ENCODE results near the gene ST8SIA4. TPM values are rescaled to one million over a fixed set of nuclear protein-coding genes. Genes with fewer than 3 reads are reported as not detected.
A peak's percentile ranks its signal among the peaks of the same experiment; 100 is the strongest.

The ST8SIA4 gene
- total and polyA plus RNA-seq, 4 donors, result 10.0 to 22.8 (median 14.8) TPM

DNA sequence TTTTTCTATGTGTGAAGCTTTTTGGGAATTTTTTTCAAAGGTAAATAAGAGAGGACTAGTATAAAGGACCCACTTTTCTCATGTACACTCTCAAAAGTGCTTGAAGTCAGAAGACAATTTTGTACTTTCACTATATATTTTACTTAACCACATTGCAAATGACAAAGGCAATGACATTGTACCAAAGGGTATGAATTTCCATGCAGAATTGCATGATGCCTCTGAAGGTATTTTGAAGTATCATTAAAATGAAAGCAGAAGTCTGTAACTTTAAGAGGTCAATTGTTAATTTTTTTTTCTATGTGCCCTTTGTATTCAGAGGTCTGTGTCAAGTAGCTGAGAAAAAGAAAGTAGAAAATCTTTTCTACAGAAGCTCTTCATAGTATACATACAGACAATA is 84.7 kb downstream of the ST8SIA4 start:
- H3K27ac ChIP-seq (ENCODE audit: low read depth, low read length), result no peak overlapping the region
- H3K36me3 ChIP-seq (ENCODE audit: control insufficient read depth, insufficient read depth, low read length), result no peaks in the 10 kb centered on the region
- no peaks in the 10 kb centered on the region for H3K9me3 ChIP-seq (ENCODE audit: control insufficient read depth, insufficient read depth, low read length)
- DNase-seq (ENCODE audit: low read depth in 4 of 6, low spot score in 6 of 6), result no peak
- H3K27me3 ChIP-seq (ENCODE audit: control insufficient read depth, insufficient read depth, low read length), result no peaks in the 10 kb centered on the region
- H3K4me3 ChIP-seq (ENCODE audit: low read depth, low read length), result no peak overlapping the region
- H3K4me1 ChIP-seq (ENCODE audit: control insufficient read depth, insufficient read depth, low read length), result no peaks in the 10 kb centered on the region

DNA sequence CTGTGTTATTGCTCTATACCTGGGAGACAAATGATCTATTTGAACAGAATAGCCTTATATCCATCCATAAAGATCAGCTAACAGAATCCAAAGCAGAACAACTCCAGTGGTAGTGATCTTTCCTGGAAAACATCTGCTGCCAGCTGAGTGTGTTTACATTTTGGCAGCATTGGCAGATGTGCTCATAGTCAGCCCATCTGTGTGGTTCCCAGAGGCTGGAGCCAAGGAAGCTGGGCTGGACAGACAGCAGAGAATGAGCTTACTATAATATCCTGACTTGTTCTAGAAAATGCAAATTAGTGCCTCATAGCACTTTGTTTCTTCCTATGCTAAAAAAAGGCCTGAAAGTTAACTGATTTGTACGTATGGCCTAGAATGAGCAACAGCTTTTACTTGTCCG is 99.7 kb downstream of the ST8SIA4 start:
- Histone ChIP-seq H3K4me1 (ENCODE audit: control insufficient read depth, insufficient read depth, low read length) (no peaks in the 10 kb centered on the region), H3K27me3 (ENCODE audit: control insufficient read depth, insufficient read depth, low read length) (no peaks in the 10 kb centered on the region), H3K4me3 (ENCODE audit: low read depth, low read length) (no peak overlapping the region), H3K9me3 (ENCODE audit: control insufficient read depth, insufficient read depth, low read length) (no peaks in the 10 kb centered on the region), H3K36me3 (ENCODE audit: control insufficient read depth, insufficient read depth, low read length) (no peaks in the 10 kb centered on the region), H3K27ac (ENCODE audit: low read depth, low read length) (no peak overlapping the region)
- peak in 3 of 6 donors; percentile 29 to 81 (median 52) for DNase-seq (ENCODE audit: low read depth in 4 of 6, low spot score in 6 of 6)
- WGBS (ENCODE audit: insufficient coverage), result no CpG with 5 or more reads among the region's 2 CpGs

DNA sequence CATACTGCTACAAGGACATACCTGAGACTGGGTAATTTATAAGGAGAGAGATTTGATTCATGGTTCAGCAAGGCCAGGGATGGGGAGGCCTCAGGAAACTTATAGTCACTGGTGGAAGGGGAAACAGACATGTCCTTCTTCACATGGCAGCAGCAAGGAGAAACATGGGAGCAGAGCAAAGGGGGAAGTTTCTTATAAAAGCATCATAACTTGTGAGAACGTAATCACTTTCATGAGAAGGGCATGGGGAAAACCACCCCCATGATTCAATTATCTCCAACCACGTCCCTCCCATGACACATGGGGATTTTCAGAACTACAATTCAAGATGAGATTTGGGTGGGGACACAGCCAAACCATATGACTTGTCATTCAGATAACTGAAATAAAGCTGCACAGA is 100.9 kb downstream of the ST8SIA4 start:
- no peaks in the 10 kb centered on the region for H3K4me1 ChIP-seq (ENCODE audit: control insufficient read depth, insufficient read depth, low read length)
- no peak for DNase-seq (ENCODE audit: low read depth in 4 of 6, low spot score in 6 of 6)
- H3K4me3 ChIP-seq (ENCODE audit: low read depth, low read length), result no peak overlapping the region
- no peaks in the 10 kb centered on the region for H3K36me3 ChIP-seq (ENCODE audit: control insufficient read depth, insufficient read depth, low read length)
- no peak overlapping the region for H3K27ac ChIP-seq (ENCODE audit: low read depth, low read length)
- H3K9me3 ChIP-seq (ENCODE audit: control insufficient read depth, insufficient read depth, low read length), result no peaks in the 10 kb centered on the region
- WGBS (ENCODE audit: insufficient coverage), result no CpG with 5 or more reads among the region's 2 CpGs
- no peaks in the 10 kb centered on the region for H3K27me3 ChIP-seq (ENCODE audit: control insufficient read depth, insufficient read depth, low read length)

DNA sequence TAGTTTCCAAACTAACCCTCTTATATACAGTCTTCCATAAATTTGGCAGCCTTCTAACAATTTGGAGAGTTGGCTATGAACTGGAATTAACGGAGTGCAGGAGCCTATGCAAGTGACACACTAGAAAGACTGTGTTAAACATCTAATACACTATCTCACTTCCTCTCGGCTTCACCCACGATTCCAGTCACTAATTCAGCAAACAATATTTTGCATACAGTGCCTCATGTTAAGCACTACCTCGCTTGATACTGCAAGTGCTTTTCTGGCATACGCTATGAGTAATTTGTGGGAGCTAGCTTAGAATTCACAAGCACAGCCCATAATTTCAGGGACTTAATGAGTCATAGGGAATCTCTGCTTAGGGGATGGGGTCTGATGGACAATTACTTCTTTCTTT is 102.5 kb downstream of the ST8SIA4 start:
- DNase-seq (ENCODE audit: low read depth in 4 of 6, low spot score in 6 of 6), result no peak
- no peaks in the 10 kb centered on the region for H3K27me3 ChIP-seq (ENCODE audit: control insufficient read depth, insufficient read depth, low read length)
- no peak overlapping the region for H3K27ac ChIP-seq (ENCODE audit: low read depth, low read length)
- no peak overlapping the region for H3K4me3 ChIP-seq (ENCODE audit: low read depth, low read length)
- H3K4me1 ChIP-seq (ENCODE audit: control insufficient read depth, insufficient read depth, low read length), result no peaks in the 10 kb centered on the region
- H3K36me3 ChIP-seq (ENCODE audit: control insufficient read depth, insufficient read depth, low read length), result no peaks in the 10 kb centered on the region
- H3K9me3 ChIP-seq (ENCODE audit: control insufficient read depth, insufficient read depth, low read length), result no peaks in the 10 kb centered on the region
- WGBS (ENCODE audit: insufficient coverage), result no CpG with 5 or more reads among the region's 5 CpGs

DNA sequence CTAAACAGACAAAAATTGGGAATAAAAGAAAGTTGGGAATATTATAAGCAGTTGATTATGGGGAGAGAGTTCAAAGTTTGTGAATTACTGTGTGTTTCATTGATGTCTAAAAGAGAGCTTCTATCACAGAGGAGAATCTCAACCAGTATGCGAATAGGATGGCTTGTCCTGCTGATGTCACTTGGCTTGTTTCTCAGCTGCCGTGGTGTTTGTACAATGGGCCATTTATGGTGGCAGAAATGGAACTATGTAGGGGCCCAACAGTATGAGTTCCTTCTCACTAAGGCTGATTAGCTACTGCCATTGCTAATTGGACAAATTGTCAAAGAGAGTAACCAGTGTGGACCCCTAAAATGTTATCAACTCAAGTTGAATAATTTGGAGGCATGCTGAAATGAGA is 103.9 kb downstream of the ST8SIA4 start:
- no peak for DNase-seq (ENCODE audit: low read depth in 4 of 6, low spot score in 6 of 6)
- 67% methylated on average over 1 of the region's 2 CpGs for WGBS (ENCODE audit: insufficient coverage)
- Histone ChIP-seq H3K27ac (ENCODE audit: low read depth, low read length) (no peak overlapping the region), H3K9me3 (ENCODE audit: control insufficient read depth, insufficient read depth, low read length) (peaks cover 3% of the 10 kb centered on the region), H3K4me3 (ENCODE audit: low read depth, low read length) (no peak overlapping the region), H3K36me3 (ENCODE audit: control insufficient read depth, insufficient read depth, low read length) (no peaks in the 10 kb centered on the region), H3K27me3 (ENCODE audit: control insufficient read depth, insufficient read depth, low read length) (no peaks in the 10 kb centered on the region), H3K4me1 (ENCODE audit: control insufficient read depth, insufficient read depth, low read length) (no peaks in the 10 kb centered on the region)

DNA sequence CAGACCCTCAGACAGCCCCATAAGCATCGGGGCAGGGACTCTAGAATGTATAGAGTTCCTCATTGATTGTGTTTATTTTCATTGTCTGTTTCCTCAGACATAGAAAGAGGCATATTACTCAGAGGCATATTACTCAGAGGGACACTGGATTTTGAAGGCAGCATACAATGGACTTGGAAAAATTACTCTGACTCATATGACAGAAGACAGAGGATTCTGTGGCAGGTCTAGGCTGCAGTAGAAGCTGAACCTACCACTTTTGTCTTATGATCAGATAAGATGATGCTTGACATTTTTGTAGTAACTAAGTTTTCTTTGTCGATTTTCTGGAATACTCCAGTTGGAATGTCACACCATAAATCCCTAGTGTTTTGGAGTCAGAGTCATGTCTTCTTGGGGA is 105.2 kb downstream of the ST8SIA4 start:
- H3K4me3 ChIP-seq (ENCODE audit: low read depth, low read length), result no peak overlapping the region

DNA sequence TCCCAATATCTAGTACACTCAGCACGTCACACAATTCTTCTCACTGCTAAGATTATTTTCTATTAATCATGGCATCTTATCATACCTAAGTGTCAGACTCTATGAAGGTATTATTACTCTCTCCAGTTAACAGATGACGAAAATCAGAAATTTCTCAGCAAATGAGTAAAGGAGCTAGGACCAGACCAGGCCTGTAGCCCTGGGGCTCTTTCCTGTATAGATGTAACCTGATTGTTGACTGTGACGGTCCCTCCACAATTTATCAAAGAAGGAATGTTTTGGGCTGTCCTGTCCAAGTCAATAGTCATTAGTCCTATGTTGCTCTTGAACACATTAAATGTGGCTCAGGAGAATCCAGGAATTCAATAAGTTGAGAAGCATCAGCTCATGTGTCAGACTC is 106.2 kb downstream of the ST8SIA4 start:
- 50% methylated on average over 1 of the region's 3 CpGs for WGBS (ENCODE audit: insufficient coverage)
- Histone ChIP-seq H3K4me3 (ENCODE audit: low read depth, low read length) (no peak overlapping the region), H3K36me3 (ENCODE audit: control insufficient read depth, insufficient read depth, low read length) (no peaks in the 10 kb centered on the region), H3K27ac (ENCODE audit: low read depth, low read length) (no peak overlapping the region), H3K4me1 (ENCODE audit: control insufficient read depth, insufficient read depth, low read length) (no peaks in the 10 kb centered on the region), H3K9me3 (ENCODE audit: control insufficient read depth, insufficient read depth, low read length) (peaks cover 5% of the 10 kb centered on the region), H3K27me3 (ENCODE audit: control insufficient read depth, insufficient read depth, low read length) (no peaks in the 10 kb centered on the region)
- no peak for DNase-seq (ENCODE audit: low read depth in 4 of 6, low spot score in 6 of 6)

More for the DNA sequence above, 105.2 kb downstream of the ST8SIA4 start:
- H3K27me3 ChIP-seq (ENCODE audit: control insufficient read depth, insufficient read depth, low read length), result no peaks in the 10 kb centered on the region
- H3K9me3 ChIP-seq (ENCODE audit: control insufficient read depth, insufficient read depth, low read length), result peaks cover 5% of the 10 kb centered on the region
- H3K36me3 ChIP-seq (ENCODE audit: control insufficient read depth, insufficient read depth, low read length), result no peaks in the 10 kb centered on the region
- no peak overlapping the region for H3K27ac ChIP-seq (ENCODE audit: low read depth, low read length)
- no CpG with 5 or more reads among the region's 2 CpGs for WGBS (ENCODE audit: insufficient coverage)
- DNase-seq (ENCODE audit: low read depth in 4 of 6, low spot score in 6 of 6), result no peak
- no peaks in the 10 kb centered on the region for H3K4me1 ChIP-seq (ENCODE audit: control insufficient read depth, insufficient read depth, low read length)

DNA sequence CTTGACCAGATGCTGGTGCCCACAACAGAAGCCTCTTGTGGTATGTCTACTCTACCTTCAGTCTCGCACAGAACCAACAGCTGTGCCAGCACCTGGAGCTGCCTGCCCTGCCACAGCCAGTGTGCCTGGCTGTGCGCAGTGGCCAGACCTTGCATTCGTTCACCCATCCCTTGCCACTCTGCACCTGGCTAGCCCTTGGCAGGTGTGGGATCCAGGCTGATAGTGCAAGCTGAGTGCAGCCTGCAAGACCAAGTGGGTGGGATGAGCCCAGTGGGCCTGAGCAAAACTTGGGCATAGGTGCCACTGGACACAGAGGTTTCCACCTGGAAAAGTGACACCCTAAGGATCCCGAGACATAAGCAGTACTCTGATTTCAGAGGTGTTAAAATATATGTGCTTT is 108.2 kb downstream of the ST8SIA4 start:
- 100% methylated on average over 3 of the region's 4 CpGs for WGBS (ENCODE audit: insufficient coverage)
- no peak overlapping the region for H3K4me3 ChIP-seq (ENCODE audit: low read depth, low read length)
- DNase-seq (ENCODE audit: low read depth in 4 of 6, low spot score in 6 of 6), result no peak
- H3K36me3 ChIP-seq (ENCODE audit: control insufficient read depth, insufficient read depth, low read length), result no peaks in the 10 kb centered on the region
- H3K4me1 ChIP-seq (ENCODE audit: control insufficient read depth, insufficient read depth, low read length), result no peaks in the 10 kb centered on the region
- H3K9me3 ChIP-seq (ENCODE audit: control insufficient read depth, insufficient read depth, low read length), result peaks cover 5% of the 10 kb centered on the region
- H3K27me3 ChIP-seq (ENCODE audit: control insufficient read depth, insufficient read depth, low read length), result no peaks in the 10 kb centered on the region
- no peak overlapping the region for H3K27ac ChIP-seq (ENCODE audit: low read depth, low read length)

DNA sequence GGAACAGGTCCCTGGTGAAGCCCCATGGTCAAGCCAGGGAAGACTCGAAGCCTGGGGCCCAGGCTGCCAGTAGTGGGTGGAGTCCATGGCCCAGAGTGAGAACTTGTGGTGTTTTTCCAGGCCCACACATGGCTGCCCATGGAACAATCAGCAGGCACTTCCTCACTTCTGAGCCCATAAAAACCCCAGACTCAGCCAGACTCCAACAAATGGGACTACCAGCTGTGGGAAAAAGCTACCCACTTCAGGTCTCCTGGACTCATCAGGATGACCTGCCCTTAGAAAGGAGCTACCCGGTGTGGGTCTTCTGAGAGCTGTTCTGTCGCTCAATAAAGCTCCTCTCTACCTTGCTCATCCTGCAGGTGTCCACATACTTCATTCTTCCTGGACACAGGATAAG is 108.9 kb downstream of the ST8SIA4 start:
- Histone ChIP-seq H3K4me1 (ENCODE audit: control insufficient read depth, insufficient read depth, low read length) (no peaks in the 10 kb centered on the region), H3K4me3 (ENCODE audit: low read depth, low read length) (no peak overlapping the region), H3K27me3 (ENCODE audit: control insufficient read depth, insufficient read depth, low read length) (no peaks in the 10 kb centered on the region), H3K27ac (ENCODE audit: low read depth, low read length) (no peak overlapping the region), H3K36me3 (ENCODE audit: control insufficient read depth, insufficient read depth, low read length) (no peaks in the 10 kb centered on the region), H3K9me3 (ENCODE audit: control insufficient read depth, insufficient read depth, low read length) (peaks cover 5% of the 10 kb centered on the region)
- no peak for DNase-seq (ENCODE audit: low read depth in 4 of 6, low spot score in 6 of 6)
- 92% methylated on average over 3 of the region's 3 CpGs for WGBS (ENCODE audit: insufficient coverage)

DNA sequence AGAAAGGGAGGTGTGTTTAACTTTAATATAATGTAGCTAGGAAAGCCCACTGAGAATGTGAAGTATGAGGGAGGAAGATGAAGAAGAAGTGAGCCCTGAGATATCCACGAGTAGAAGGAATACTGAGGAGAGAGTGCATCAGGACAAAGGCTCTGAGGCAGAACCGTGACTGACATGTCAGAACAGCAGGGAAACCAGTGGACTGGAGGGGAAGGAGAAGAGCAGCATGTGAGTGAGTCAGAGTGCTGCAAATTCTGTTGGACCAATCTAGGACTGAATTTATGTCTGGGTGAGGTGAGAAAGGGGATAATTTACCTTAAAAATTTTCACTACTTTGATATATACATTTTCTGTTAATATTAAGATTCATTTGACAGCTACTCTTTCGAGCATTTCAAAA is 110.3 kb downstream of the ST8SIA4 start:
- no peak for DNase-seq (ENCODE audit: low read depth in 4 of 6, low spot score in 6 of 6)
- 47% methylated on average over 2 of the region's 3 CpGs for WGBS (ENCODE audit: insufficient coverage)
- H3K4me3 ChIP-seq (ENCODE audit: low read depth, low read length), result no peak overlapping the region
- no peaks in the 10 kb centered on the region for H3K4me1 ChIP-seq (ENCODE audit: control insufficient read depth, insufficient read depth, low read length)
- H3K9me3 ChIP-seq (ENCODE audit: control insufficient read depth, insufficient read depth, low read length), result peaks cover 5% of the 10 kb centered on the region
- H3K36me3 ChIP-seq (ENCODE audit: control insufficient read depth, insufficient read depth, low read length), result no peaks in the 10 kb centered on the region
- no peak overlapping the region for H3K27ac ChIP-seq (ENCODE audit: low read depth, low read length)
- H3K27me3 ChIP-seq (ENCODE audit: control insufficient read depth, insufficient read depth, low read length), result no peaks in the 10 kb centered on the region

All from spinal cord (tissue), 10 donors.